Measurements from ENCODE around the gene SLC1A2. TPM values are rescaled to one million over a fixed set of nuclear protein-coding genes. Genes with fewer than 3 reads are reported as not detected.

The SLC1A2 gene
- total RNA-seq, 1 experiment from 2014 or later: 0.50 TPM

- Histone ChIP-seq H2BK5ac (ENCODE audit: insufficient read length, low read length) (no peak overlapping the region), H3K79me1 (ENCODE audit: insufficient read depth, low read depth, low read length, poor library complexity, severe bottlenecking) (no peaks in the 10 kb centered on the region), H2AK5ac (ENCODE audit: insufficient read length, low read length) (no peak overlapping the region), H3K23ac (ENCODE audit: insufficient read length, low read depth, low read length) (no peak overlapping the region), H4K5ac (ENCODE audit: insufficient read length, low read depth, low read length) (no peak overlapping the region), H3K9ac (ENCODE audit: extremely low read depth, insufficient read length, low read length) (no peak overlapping the region), H3K14ac (ENCODE audit: insufficient read depth, low read length) (no peak overlapping the region), H3K56ac (ENCODE audit: insufficient read length, low read depth, low read length) (no peak overlapping the region), H4K20me1 (ENCODE audit: control insufficient read depth, insufficient read depth, insufficient read length) (no peaks in the 10 kb centered on the region), H2BK120ac (ENCODE audit: low read depth, low read length, poor library complexity, severe bottlenecking) (no peak overlapping the region), H3K4me1 (ENCODE audit: insufficient read depth, low read length) (no peaks in the 10 kb centered on the region), H3T11ph (ENCODE audit: low read length) (no peak overlapping the region), H3K79me2 (ENCODE audit: insufficient read depth, low read length) (no peaks in the 10 kb centered on the region), H3K27ac (ENCODE audit: insufficient read length, low read depth, low read length) (no peak overlapping the region), H3K4me2 (ENCODE audit: insufficient read depth, insufficient read length, low read length) (no peak overlapping the region), H2BK20ac (ENCODE audit: low read depth, low read length, poor library complexity, severe bottlenecking) (no peak overlapping the region), H4K91ac (ENCODE audit: insufficient read length, low read depth, low read length) (no peak overlapping the region), H3K18ac (ENCODE audit: insufficient read length, low read depth, low read length) (no peak overlapping the region), H2BK12ac (ENCODE audit: insufficient read length, low read depth, low read length) (no peak overlapping the region), H3K4ac (ENCODE audit: low read depth, low read length) (no peak overlapping the region), H4K8ac (replicated peaks; ENCODE audit: insufficient read length, low read depth, low read length) (no peak overlapping the region), H2AFZ (ENCODE audit: low read length) (no peak overlapping the region), H3K23me2 (ENCODE audit: insufficient read length, low read depth, low read length, poor library complexity, severe bottlenecking) (no peaks in the 10 kb centered on the region), H3K9me3 (ENCODE audit: control insufficient read depth, low read depth, low read length) (no peaks in the 10 kb centered on the region), H2BK15ac (ENCODE audit: low read depth, low read length) (no peak overlapping the region), H3K27me3 (ENCODE audit: insufficient read depth, low read length) (no peaks in the 10 kb centered on the region)
- no peaks in the 10 kb centered on the region for H3K27me3 Mint-ChIP-seq (ENCODE audit: low read depth)
- no peaks in the 10 kb centered on the region for H3K36me3 Mint-ChIP-seq (ENCODE audit: insufficient read depth in 1 of 3, low read depth in 3 of 3)
- no peaks in the 10 kb centered on the region for H3K4me1 Mint-ChIP-seq
- no peak for DNase-seq
- no peaks in the 10 kb centered on the region for H3K9me3 Mint-ChIP-seq
- H3K27ac Mint-ChIP-seq: no peak overlapping the region
- no CpG with 5 or more reads among the region's 1 CpG for WGBS (ENCODE audit: extremely low coverage, insufficient read length, low lambda C conversion rate)
- H3K4me3 Mint-ChIP-seq: no peak overlapping the region
- TF ChIP-seq, protein P1, sequence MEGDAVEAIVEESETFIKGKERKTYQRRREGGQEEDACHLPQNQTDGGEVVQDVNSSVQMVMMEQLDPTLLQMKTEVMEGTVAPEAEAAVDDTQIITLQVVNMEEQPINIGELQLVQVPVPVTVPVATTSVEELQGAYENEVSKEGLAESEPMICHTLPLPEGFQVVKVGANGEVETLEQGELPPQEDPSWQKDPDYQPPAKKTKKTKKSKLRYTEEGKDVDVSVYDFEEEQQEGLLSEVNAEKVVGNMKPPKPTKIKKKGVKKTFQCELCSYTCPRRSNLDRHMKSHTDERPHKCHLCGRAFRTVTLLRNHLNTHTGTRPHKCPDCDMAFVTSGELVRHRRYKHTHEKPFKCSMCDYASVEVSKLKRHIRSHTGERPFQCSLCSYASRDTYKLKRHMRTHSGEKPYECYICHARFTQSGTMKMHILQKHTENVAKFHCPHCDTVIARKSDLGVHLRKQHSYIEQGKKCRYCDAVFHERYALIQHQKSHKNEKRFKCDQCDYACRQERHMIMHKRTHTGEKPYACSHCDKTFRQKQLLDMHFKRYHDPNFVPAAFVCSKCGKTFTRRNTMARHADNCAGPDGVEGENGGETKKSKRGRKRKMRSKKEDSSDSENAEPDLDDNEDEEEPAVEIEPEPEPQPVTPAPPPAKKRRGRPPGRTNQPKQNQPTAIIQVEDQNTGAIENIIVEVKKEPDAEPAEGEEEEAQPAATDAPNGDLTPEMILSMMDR (conservative IDR thresholded peaks at IDR 0.05): no peak
These were observed 158.2 kb downstream of the SLC1A2 start for GRCh38 chr11:35261197-35261596.

Data from H9 (cell line).